HEK293 (cell line): Measurements from ENCODE around the gene BCL2.
A peak's percentile ranks its signal among the peaks of the same experiment; 100 is the strongest.

Experiments
- GLI2 ChIP-seq: fragments of 450-650 bp; formaldehyde crosslinking; IDR thresholded peaks from 2 replicates; pipeline ENCODE4; 2017; ENCODE audit warnings: missing biosample characterization, missing genetic modification characterization, low read depth, borderline replicate concordance
- GLI4 ChIP-seq: fragments of 450-650 bp; formaldehyde crosslinking; IDR thresholded peaks from 2 replicates; pipeline ENCODE4 v1.5.1; 2016; ENCODE audit warnings: missing biosample characterization, missing genetic modification characterization
- HOXD13 ChIP-seq: sonication (generic); formaldehyde crosslinking; IDR thresholded peaks from 2 replicates; pipeline ENCODE4 v1.8.0; 2022; ENCODE audit warnings: missing genetic modification reagents, borderline replicate concordance
- IKZF3 ChIP-seq: fragments of 450-650 bp; IDR thresholded peaks from 2 replicates; pipeline ENCODE4 v1.5.0; 2018; ENCODE audit warnings: missing biosample characterization, mild to moderate bottlenecking, missing genetic modification characterization, moderate library complexity
- KLF16 ChIP-seq: fragments of 450-650 bp; formaldehyde crosslinking; IDR thresholded peaks from 2 replicates; pipeline ENCODE4 v1.5.1; 2017; ENCODE audit warnings: missing biosample characterization, missing genetic modification characterization
- MEIS1 ChIP-seq: sonication (generic); formaldehyde crosslinking; IDR thresholded peaks from 2 replicates; pipeline ENCODE4 v1.8.1; 2022; ENCODE audit warnings: missing genetic modification reagents, mild to moderate bottlenecking, borderline replicate concordance
- MYNN ChIP-seq: fragments of 450-650 bp; formaldehyde crosslinking; IDR thresholded peaks from 2 replicates; pipeline ENCODE4 v1.5.1; 2016; ENCODE audit warnings: missing biosample characterization, missing genetic modification characterization, borderline replicate concordance
- REPIN1 ChIP-seq: fragments of 450-650 bp; formaldehyde crosslinking; IDR thresholded peaks from 2 replicates; pipeline ENCODE4 v1.5.1; 2017; ENCODE audit warnings: missing biosample characterization, missing genetic modification characterization, low read depth
- SP2 ChIP-seq: fragments of 450-650 bp; formaldehyde crosslinking; IDR thresholded peaks from 2 replicates; pipeline ENCODE4 v1.5.1; 2016; ENCODE audit warnings: missing biosample characterization, missing genetic modification characterization
- ZBTB1 ChIP-seq: fragments of 450-650 bp; formaldehyde crosslinking; IDR thresholded peaks from 2 replicates; pipeline ENCODE4 v1.5.1; 2016; ENCODE audit warnings: missing biosample characterization, missing genetic modification characterization
- ZBTB21 ChIP-seq: fragments of 450-650 bp; formaldehyde crosslinking; IDR thresholded peaks from 2 replicates; pipeline ENCODE4 v1.5.1; 2017; ENCODE audit warnings: missing biosample characterization, missing genetic modification characterization
- ZBTB7A ChIP-seq: fragments of 450-650 bp; formaldehyde crosslinking; IDR thresholded peaks from 2 replicates; pipeline ENCODE4 v1.5.1; 2016; ENCODE audit warnings: low read depth, missing biosample characterization, missing genetic modification characterization
- ZFP41 ChIP-seq: fragments of 450-650 bp; formaldehyde crosslinking; IDR thresholded peaks from 2 replicates; pipeline ENCODE4 v1.5.1; 2016; ENCODE audit warnings: missing biosample characterization, missing genetic modification characterization, borderline replicate concordance
- ZNF132 ChIP-seq: fragments of 450-650 bp; formaldehyde crosslinking; IDR thresholded peaks from 2 replicates; pipeline ENCODE4 v1.5.1; 2017; ENCODE audit warnings: missing biosample characterization, missing genetic modification characterization, borderline replicate concordance
- ZNF155 ChIP-seq: fragments of 450-650 bp; formaldehyde crosslinking; IDR thresholded peaks from 2 replicates; pipeline ENCODE4 v1.5.1; 2016; ENCODE audit warnings: missing biosample characterization, missing genetic modification characterization
- ZNF157 ChIP-seq: fragments of 450-650 bp; formaldehyde crosslinking; IDR thresholded peaks from 2 replicates; pipeline ENCODE4 v1.5.1; 2016; ENCODE audit warnings: missing biosample characterization, missing genetic modification characterization
- ZNF16 ChIP-seq: fragments of 450-650 bp; formaldehyde crosslinking; IDR thresholded peaks from 2 replicates; pipeline ENCODE4 v1.5.1; 2016; ENCODE audit warnings: low read depth, missing biosample characterization, missing genetic modification characterization
- ZNF19 ChIP-seq: fragments of 450-650 bp; formaldehyde crosslinking; IDR thresholded peaks from 2 replicates; pipeline ENCODE4; 2016; ENCODE audit warnings: missing biosample characterization, missing genetic modification characterization, low read depth
- ZNF366 ChIP-seq: fragments of 450-650 bp; formaldehyde crosslinking; conservative IDR thresholded peaks from 2 replicates; pipeline ENCODE4 v1.5.1; 2016; ENCODE audit warnings: missing biosample characterization, missing genetic modification characterization
- ZNF37A ChIP-seq: fragments of 450-650 bp; IDR thresholded peaks from 2 replicates; pipeline ENCODE4 v1.5.1; 2018; ENCODE audit warnings: missing biosample characterization, missing genetic modification characterization
- ZNF48 ChIP-seq: fragments of 450-650 bp; formaldehyde crosslinking; IDR thresholded peaks from 2 replicates; pipeline ENCODE4 v1.5.1; 2016; ENCODE audit warnings: missing biosample characterization, missing genetic modification characterization
- ZNF501 ChIP-seq: fragments of 450-650 bp; formaldehyde crosslinking; IDR thresholded peaks from 2 replicates; pipeline ENCODE4 v1.5.1; 2016; ENCODE audit warnings: missing biosample characterization, missing genetic modification characterization
- ZNF530 ChIP-seq: fragments of 450-650 bp; formaldehyde crosslinking; IDR thresholded peaks from 2 replicates; pipeline ENCODE4 v1.5.1; 2016; ENCODE audit warnings: low read depth, missing biosample characterization, missing genetic modification characterization
- ZNF548 ChIP-seq: fragments of 450-650 bp; formaldehyde crosslinking; IDR thresholded peaks from 2 replicates; pipeline ENCODE4 v1.5.1; 2016; ENCODE audit warnings: missing biosample characterization, missing genetic modification characterization
- ZNF549 ChIP-seq: fragments of 450-650 bp; IDR thresholded peaks from 2 replicates; pipeline ENCODE4 v1.5.1; 2018; ENCODE audit warnings: missing biosample characterization, missing genetic modification characterization, mild to moderate bottlenecking, inconsistent platforms, moderate library complexity
- ZNF658 ChIP-seq: fragments of 450-650 bp; formaldehyde crosslinking; IDR thresholded peaks from 2 replicates; pipeline ENCODE4; 2016; ENCODE audit warnings: missing biosample characterization, missing genetic modification characterization
- ZNF701 ChIP-seq: fragments of 450-650 bp; formaldehyde crosslinking; IDR thresholded peaks from 2 replicates; pipeline ENCODE4 v1.5.1; 2016; ENCODE audit warnings: missing biosample characterization, missing genetic modification characterization
- ZNF768 ChIP-seq: fragments of 450-650 bp; formaldehyde crosslinking; IDR thresholded peaks from 2 replicates; pipeline ENCODE4 v1.5.1; 2018; ENCODE audit warnings: missing biosample characterization, mild to moderate bottlenecking, missing genetic modification characterization
- ZNF830 ChIP-seq: fragments of 450-650 bp; IDR thresholded peaks from 2 replicates; pipeline ENCODE4 v1.5.0; 2018; ENCODE audit warnings: missing biosample characterization, missing genetic modification characterization, low read depth, mild to moderate bottlenecking, moderate library complexity
- TF ChIP-seq, protein P1 (sequence below): fragments of 450-650 bp; IDR thresholded peaks from 2 replicates; pipeline ENCODE4 v1.5.1; 2018; ENCODE audit warnings: missing biosample characterization, missing genetic modification characterization
- TF ChIP-seq, protein P2 (sequence below): fragments of 450-650 bp; formaldehyde crosslinking; IDR thresholded peaks from 2 replicates; pipeline ENCODE4 v1.5.1; 2017; ENCODE audit warnings: missing biosample characterization, missing genetic modification characterization
- TF ChIP-seq, protein P3 (sequence below): fragments of 450-650 bp; formaldehyde crosslinking; IDR thresholded peaks from 2 replicates; pipeline ENCODE4 v1.5.1; 2016; ENCODE audit warnings: missing biosample characterization, missing genetic modification characterization
- TF ChIP-seq, protein P4 (sequence below): fragments of 450-650 bp; formaldehyde crosslinking; IDR thresholded peaks from 2 replicates; pipeline ENCODE4 v1.5.1; 2017; ENCODE audit warnings: missing biosample characterization, missing genetic modification characterization
- TF ChIP-seq, protein P5 (sequence below): fragments of 450-650 bp; formaldehyde crosslinking; IDR thresholded peaks from 2 replicates; pipeline ENCODE4 v1.5.1; 2016; ENCODE audit warnings: missing biosample characterization, missing genetic modification characterization

The BCL2 gene

DNA sequence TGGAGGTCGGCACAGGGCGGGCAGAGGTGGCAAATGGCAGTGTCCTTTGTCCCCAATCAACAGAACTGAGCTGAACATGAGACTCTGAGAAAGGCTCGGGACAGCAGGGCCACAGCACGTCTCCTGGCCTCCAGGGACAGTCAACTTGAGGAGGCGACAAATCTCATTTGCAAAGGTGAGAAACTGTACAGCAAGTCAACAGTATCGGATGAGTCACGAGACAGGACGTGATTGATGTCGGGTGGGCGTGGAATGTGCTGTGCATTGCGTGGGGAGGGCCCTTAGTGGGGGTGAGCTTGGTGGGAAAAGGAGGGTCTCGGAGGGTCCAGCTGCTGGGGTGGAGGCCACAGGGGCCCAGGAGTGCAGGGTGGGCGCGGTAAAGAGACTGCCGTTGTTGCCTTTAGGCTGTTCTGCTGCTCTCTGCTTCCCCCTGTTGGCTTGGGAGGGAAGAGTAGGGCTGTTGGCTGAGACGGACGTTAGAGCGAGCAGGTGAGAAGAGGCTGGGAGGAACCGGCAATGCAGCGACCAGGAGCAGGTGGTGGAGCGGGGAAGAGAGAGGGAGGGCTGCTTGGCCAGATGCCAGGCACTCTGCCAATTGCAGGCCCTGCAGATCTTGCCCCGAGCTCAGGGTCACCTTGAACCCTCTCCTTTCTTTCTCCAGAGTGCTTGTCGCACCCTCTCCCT is 164.3 kb downstream of the BCL2 start (continued):
- TF ChIP-seq, protein P1, sequence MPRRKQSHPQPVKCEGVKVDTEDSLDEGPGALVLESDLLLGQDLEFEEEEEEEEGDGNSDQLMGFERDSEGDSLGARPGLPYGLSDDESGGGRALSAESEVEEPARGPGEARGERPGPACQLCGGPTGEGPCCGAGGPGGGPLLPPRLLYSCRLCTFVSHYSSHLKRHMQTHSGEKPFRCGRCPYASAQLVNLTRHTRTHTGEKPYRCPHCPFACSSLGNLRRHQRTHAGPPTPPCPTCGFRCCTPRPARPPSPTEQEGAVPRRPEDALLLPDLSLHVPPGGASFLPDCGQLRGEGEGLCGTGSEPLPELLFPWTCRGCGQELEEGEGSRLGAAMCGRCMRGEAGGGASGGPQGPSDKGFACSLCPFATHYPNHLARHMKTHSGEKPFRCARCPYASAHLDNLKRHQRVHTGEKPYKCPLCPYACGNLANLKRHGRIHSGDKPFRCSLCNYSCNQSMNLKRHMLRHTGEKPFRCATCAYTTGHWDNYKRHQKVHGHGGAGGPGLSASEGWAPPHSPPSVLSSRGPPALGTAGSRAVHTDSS, result no peak
- no peak for TF ChIP-seq SP2 (tag by site-specific recombination)
- no peak for TF ChIP-seq GLI4 (tag by site-specific recombination)
- TF ChIP-seq ZBTB7A (tag by site-specific recombination), result peak; percentile 75
- 0 out of 2 replicates have a peak, but pooled peaks have one; percentile 27 for TF ChIP-seq ZNF530 (tag by site-specific recombination)
- TF ChIP-seq, protein P2, sequence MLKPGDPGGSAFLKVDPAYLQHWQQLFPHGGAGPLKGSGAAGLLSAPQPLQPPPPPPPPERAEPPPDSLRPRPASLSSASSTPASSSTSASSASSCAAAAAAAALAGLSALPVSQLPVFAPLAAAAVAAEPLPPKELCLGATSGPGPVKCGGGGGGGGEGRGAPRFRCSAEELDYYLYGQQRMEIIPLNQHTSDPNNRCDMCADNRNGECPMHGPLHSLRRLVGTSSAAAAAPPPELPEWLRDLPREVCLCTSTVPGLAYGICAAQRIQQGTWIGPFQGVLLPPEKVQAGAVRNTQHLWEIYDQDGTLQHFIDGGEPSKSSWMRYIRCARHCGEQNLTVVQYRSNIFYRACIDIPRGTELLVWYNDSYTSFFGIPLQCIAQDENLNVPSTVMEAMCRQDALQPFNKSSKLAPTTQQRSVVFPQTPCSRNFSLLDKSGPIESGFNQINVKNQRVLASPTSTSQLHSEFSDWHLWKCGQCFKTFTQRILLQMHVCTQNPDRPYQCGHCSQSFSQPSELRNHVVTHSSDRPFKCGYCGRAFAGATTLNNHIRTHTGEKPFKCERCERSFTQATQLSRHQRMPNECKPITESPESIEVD, result no peak
- TF ChIP-seq, protein P3, sequence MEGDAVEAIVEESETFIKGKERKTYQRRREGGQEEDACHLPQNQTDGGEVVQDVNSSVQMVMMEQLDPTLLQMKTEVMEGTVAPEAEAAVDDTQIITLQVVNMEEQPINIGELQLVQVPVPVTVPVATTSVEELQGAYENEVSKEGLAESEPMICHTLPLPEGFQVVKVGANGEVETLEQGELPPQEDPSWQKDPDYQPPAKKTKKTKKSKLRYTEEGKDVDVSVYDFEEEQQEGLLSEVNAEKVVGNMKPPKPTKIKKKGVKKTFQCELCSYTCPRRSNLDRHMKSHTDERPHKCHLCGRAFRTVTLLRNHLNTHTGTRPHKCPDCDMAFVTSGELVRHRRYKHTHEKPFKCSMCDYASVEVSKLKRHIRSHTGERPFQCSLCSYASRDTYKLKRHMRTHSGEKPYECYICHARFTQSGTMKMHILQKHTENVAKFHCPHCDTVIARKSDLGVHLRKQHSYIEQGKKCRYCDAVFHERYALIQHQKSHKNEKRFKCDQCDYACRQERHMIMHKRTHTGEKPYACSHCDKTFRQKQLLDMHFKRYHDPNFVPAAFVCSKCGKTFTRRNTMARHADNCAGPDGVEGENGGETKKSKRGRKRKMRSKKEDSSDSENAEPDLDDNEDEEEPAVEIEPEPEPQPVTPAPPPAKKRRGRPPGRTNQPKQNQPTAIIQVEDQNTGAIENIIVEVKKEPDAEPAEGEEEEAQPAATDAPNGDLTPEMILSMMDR (tag by site-specific recombination), result peak; percentile 96
- no peak for TF ChIP-seq GLI2
- TF ChIP-seq, protein P4, sequence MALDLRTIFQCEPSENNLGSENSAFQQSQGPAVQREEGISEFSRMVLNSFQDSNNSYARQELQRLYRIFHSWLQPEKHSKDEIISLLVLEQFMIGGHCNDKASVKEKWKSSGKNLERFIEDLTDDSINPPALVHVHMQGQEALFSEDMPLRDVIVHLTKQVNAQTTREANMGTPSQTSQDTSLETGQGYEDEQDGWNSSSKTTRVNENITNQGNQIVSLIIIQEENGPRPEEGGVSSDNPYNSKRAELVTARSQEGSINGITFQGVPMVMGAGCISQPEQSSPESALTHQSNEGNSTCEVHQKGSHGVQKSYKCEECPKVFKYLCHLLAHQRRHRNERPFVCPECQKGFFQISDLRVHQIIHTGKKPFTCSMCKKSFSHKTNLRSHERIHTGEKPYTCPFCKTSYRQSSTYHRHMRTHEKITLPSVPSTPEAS (tag by site-specific recombination), result 0 out of 2 replicates have a peak, but pooled peaks have one; percentile 25
- TF ChIP-seq ZNF366 (tag by site-specific recombination), result no peak
- TF ChIP-seq ZNF157, result no peak
- TF ChIP-seq, protein P5, sequence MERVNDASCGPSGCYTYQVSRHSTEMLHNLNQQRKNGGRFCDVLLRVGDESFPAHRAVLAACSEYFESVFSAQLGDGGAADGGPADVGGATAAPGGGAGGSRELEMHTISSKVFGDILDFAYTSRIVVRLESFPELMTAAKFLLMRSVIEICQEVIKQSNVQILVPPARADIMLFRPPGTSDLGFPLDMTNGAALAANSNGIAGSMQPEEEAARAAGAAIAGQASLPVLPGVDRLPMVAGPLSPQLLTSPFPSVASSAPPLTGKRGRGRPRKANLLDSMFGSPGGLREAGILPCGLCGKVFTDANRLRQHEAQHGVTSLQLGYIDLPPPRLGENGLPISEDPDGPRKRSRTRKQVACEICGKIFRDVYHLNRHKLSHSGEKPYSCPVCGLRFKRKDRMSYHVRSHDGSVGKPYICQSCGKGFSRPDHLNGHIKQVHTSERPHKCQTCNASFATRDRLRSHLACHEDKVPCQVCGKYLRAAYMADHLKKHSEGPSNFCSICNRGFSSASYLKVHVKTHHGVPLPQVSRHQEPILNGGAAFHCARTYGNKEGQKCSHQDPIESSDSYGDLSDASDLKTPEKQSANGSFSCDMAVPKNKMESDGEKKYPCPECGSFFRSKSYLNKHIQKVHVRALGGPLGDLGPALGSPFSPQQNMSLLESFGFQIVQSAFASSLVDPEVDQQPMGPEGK (tag by site-specific recombination), result peak; percentile 66; the same call in 1 of the 2 replicates
- peak; percentile 49; the same call in 1 of the 2 replicates for TF ChIP-seq ZNF501 (tag by site-specific recombination)
- TF ChIP-seq ZFP41 (tag by site-specific recombination), result no peak
- 0 out of 2 replicates have a peak, but pooled peaks have one; percentile 29 for TF ChIP-seq REPIN1 (tag by site-specific recombination)
- TF ChIP-seq ZBTB1 (tag by site-specific recombination), result no peak
- no peak for TF ChIP-seq ZNF37A (tag by site-specific recombination)
- no peak for TF ChIP-seq ZNF16 (tag by site-specific recombination)
- TF ChIP-seq ZNF701 (tag by site-specific recombination), result no peak
- TF ChIP-seq ZNF19 (tag by site-specific recombination), result no peak
- no peak for TF ChIP-seq MEIS1 (CRISPR knock-in tag)
- no peak for TF ChIP-seq ZNF48 (tag by site-specific recombination)
- no peak for TF ChIP-seq HOXD13 (CRISPR knock-in tag)
- no peak for TF ChIP-seq ZNF658 (tag by site-specific recombination)
- TF ChIP-seq ZNF549, result no peak
- TF ChIP-seq ZNF548 (tag by site-specific recombination), result no peak
- TF ChIP-seq ZNF155 (tag by site-specific recombination), result no peak
- no peak for TF ChIP-seq ZNF132 (tag by site-specific recombination)
- no peak; the same call in 1 of the 2 replicates for TF ChIP-seq ZNF768
- 0 out of 2 replicates have a peak, but pooled peaks have one; percentile 22 for TF ChIP-seq IKZF3 (tag by site-specific recombination)
- TF ChIP-seq ZNF830 (tag by site-specific recombination), result no peak
- TF ChIP-seq KLF16 (tag by site-specific recombination), result peak; percentile 77; the same call in 1 of the 2 replicates
- TF ChIP-seq MYNN (tag by site-specific recombination), result no peak
- TF ChIP-seq ZBTB21, result no peak
